ENCODE measurements around the gene CEP44. TPM values are rescaled to one million over a fixed set of nuclear protein-coding genes. Genes with fewer than 3 reads are reported as not detected.

CEP44 gene
- total and polyA plus RNA-seq, 2 of the 4 experiments (the other 2 are of a cell fraction), result 3.5 to 9.5 TPM

GRCh38 chr4:174375422-174375821 lies 91.7 kb downstream of the CEP44 start:
- H3K27me3 ChIP-seq (ENCODE audit: control insufficient read depth, insufficient read depth, low read length), result no peaks in the 10 kb centered on the region
- no peaks in the 10 kb centered on the region for H3K4me1 ChIP-seq (ENCODE audit: control insufficient read depth, insufficient read depth, low read length)
- no TSS peak for BruUV-seq (replicated peaks)
- no peaks in the 10 kb centered on the region for H3K79me1 ChIP-seq (ENCODE audit: low read depth in 1 of 2, low read length in 2 of 2)
- no peak overlapping the region for H3K4ac ChIP-seq (ENCODE audit: low read depth, low read length)
- dilution Hi-C loops (cut with HindIII; ENCODE audit: low sequenced_read_pairs, unreplicated experiment), result no loop called here
- H3K36me3 ChIP-seq (ENCODE audit: control insufficient read depth, insufficient read depth, low read length), result no peaks in the 10 kb centered on the region
- no peak overlapping the region for H2AFZ ChIP-seq (replicated peaks; ENCODE audit: low read length, poor library complexity)
- ChIA-PET CTCF (no interaction called here), POLR2A (ENCODE audit: unreplicated experiment) (no interaction called here)
- H2AK5ac ChIP-seq (ENCODE audit: low read depth, low read length), result no peak overlapping the region
- H2BK20ac ChIP-seq (ENCODE audit: low read depth, low read length), result no peak overlapping the region
- no peak overlapping the region for H3K14ac ChIP-seq (replicated peaks; ENCODE audit: low read depth, low read length)
- H4K20me1 ChIP-seq (ENCODE audit: insufficient read depth, low read length), result no peaks in the 10 kb centered on the region
- DNase-seq (no peak), ATAC-seq (ENCODE audit: low read depth) (no peak)
- no peak overlapping the region for H3K4me2 ChIP-seq (ENCODE audit: low read depth, low read length)
- H2BK120ac ChIP-seq (ENCODE audit: low read depth, low read length), result no peak overlapping the region
- H2BK15ac ChIP-seq (ENCODE audit: low read depth, low read length), result no peak overlapping the region
- WGBS, 2 experiments (ENCODE audit: extremely low coverage in 2 of 2, insufficient read length in 1 of 2), result 62% methylated on average over 4 of the region's 8 CpGs; no CpG with 5 or more reads in 1 of the 2 experiments
- no peak overlapping the region for H2BK5ac ChIP-seq (ENCODE audit: low read depth, low read length, poor library complexity, severe bottlenecking)
- no peak overlapping the region for H3K4me3 ChIP-seq (ENCODE audit: insufficient read depth, low read depth, low read length)
- H3K9me1 ChIP-seq (ENCODE audit: insufficient read depth, low read length), result no peaks in the 10 kb centered on the region
- H3K56ac ChIP-seq (ENCODE audit: extremely low read depth, insufficient read depth, low read length), result no peak overlapping the region
- no peak overlapping the region for H4K91ac ChIP-seq (ENCODE audit: insufficient read depth, low read depth, low read length)
- H2AK9ac ChIP-seq (replicated peaks; ENCODE audit: low read depth, low read length, poor library complexity), result no peak overlapping the region
- H3K27ac ChIP-seq (ENCODE audit: insufficient read depth, low read length), result no peak overlapping the region
- no peak overlapping the region for H4K5ac ChIP-seq (ENCODE audit: low read depth, low read length)
- no peak for TF ChIP-seq SMC3 (IDR thresholded peaks at IDR 0.05; ENCODE audit: low read depth, low read length)
- no peak for TF ChIP-seq CHD1 (IDR thresholded peaks at IDR 0.05; ENCODE audit: low read depth, low read length)
- TF ChIP-seq, protein P1, sequence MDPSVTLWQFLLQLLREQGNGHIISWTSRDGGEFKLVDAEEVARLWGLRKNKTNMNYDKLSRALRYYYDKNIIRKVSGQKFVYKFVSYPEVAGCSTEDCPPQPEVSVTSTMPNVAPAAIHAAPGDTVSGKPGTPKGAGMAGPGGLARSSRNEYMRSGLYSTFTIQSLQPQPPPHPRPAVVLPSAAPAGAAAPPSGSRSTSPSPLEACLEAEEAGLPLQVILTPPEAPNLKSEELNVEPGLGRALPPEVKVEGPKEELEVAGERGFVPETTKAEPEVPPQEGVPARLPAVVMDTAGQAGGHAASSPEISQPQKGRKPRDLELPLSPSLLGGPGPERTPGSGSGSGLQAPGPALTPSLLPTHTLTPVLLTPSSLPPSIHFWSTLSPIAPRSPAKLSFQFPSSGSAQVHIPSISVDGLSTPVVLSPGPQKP (IDR thresholded peaks at IDR 0.05; ENCODE audit: borderline replicate concordance, low read depth, low read length), result no peak
- TF ChIP-seq MXI1 (IDR thresholded peaks at IDR 0.05; ENCODE audit: borderline replicate concordance, low read depth, low read length), result no peak
- no peak for TF ChIP-seq CTCF (conservative IDR thresholded peaks at IDR 0.05; ENCODE audit: low read depth, low read length)
- TF ChIP-seq CEBPB (IDR thresholded peaks at IDR 0.05; ENCODE audit: low read depth, low read length), result no peak
- no peak for TF ChIP-seq MAZ (IDR thresholded peaks at IDR 0.05; ENCODE audit: borderline replicate concordance, low read depth, low read length)
- TF ChIP-seq, protein P2, sequence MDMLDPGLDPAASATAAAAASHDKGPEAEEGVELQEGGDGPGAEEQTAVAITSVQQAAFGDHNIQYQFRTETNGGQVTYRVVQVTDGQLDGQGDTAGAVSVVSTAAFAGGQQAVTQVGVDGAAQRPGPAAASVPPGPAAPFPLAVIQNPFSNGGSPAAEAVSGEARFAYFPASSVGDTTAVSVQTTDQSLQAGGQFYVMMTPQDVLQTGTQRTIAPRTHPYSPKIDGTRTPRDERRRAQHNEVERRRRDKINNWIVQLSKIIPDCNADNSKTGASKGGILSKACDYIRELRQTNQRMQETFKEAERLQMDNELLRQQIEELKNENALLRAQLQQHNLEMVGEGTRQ (IDR thresholded peaks at IDR 0.05; ENCODE audit: low read depth, low read length), result no peak
- TF ChIP-seq NFE2L2 (IDR thresholded peaks at IDR 0.05; ENCODE audit: low read depth, low read length), result no peak
- H3K9me3 ChIP-seq (ENCODE audit: control insufficient read depth, insufficient read depth, low read length), result no peaks in the 10 kb centered on the region
- H3K23ac ChIP-seq (ENCODE audit: low read depth, low read length), result no peak overlapping the region
- in situ Hi-C loops (cut with MboI; ENCODE audit: low sequenced_read_pairs), result no loop called here
- no peak overlapping the region for H3K9ac ChIP-seq (ENCODE audit: low read depth, low read length)
- intact Hi-C loops (cut with micrococcal nuclease), result no loop called here
- no peak overlapping the region for H3K18ac ChIP-seq (ENCODE audit: low read depth, low read length)
- H4K8ac ChIP-seq (ENCODE audit: low read depth in 2 of 2, low read length in 2 of 2), result no peak overlapping the region
